BJ (cell line): ENCODE measurements around the gene PERP. TPM values are rescaled to one million over a fixed set of nuclear protein-coding genes. Genes with fewer than 3 reads are reported as not detected.

Experiments used
- CTCF ChIA-PET: fragments of 350-600 bp; formaldehyde crosslinking; extraction: SDS; loops from one replicate; lab custom pipeline; 2021; ENCODE audit warnings: antibody characterized with exemption, inconsistent platforms; lab: Yijun Ruan, JAX
- POLR2A ChIA-PET: fragments of 300-600 bp; sonication (Branson Sonifier 250); formaldehyde crosslinking; extraction: SDS; loops from one replicate; lab custom pipeline; 2021; ENCODE audit warnings: antibody characterized with exemption; lab: Charles Lee
- DNase-seq: peaks from one replicate; pipeline ENCODE4 v3.0.0-alpha.2; 2011; ENCODE audit warnings: low read depth
- H3K27me3 ChIP-seq: 2 replicates; pipeline ENCODE4 v1.6.0; 2011; ENCODE audit warnings: low read length; ENCODE audit not compliant: control insufficient read depth, insufficient read depth
- H3K36me3 ChIP-seq: 2 replicates; pipeline ENCODE4 v1.5.1; 2011; ENCODE audit warnings: low read length; ENCODE audit not compliant: control insufficient read depth, insufficient read depth
- H3K4me3 ChIP-seq: 2 replicates; pipeline ENCODE4 v1.5.1; 2011; ENCODE audit warnings: low read depth, mild to moderate bottlenecking, control low read depth, low read length
- CTCF ChIP-seq: IDR thresholded peaks from 2 replicates; pipeline ENCODE4 v1.5.1; 2011; ENCODE audit warnings: low read depth, mild to moderate bottlenecking, control low read depth, inconsistent platforms, low read length, moderate library complexity; ENCODE audit not compliant: insufficient read depth
- polyA minus RNA-seq: library from RNA; depleted of rRNA, polyadenylated mRNA; stranded (reverse); fragments of >200 nt; gene quantifications from 2 replicates; pipeline ENCODE4 v1.2.3, GENCODE V29; 2011; rRNA and poly(A)+ RNA removed
- polyA plus RNA-seq: library from polyadenylated mRNA; depleted of rRNA; stranded (reverse); fragments of >200 nt; gene quantifications from 2 replicates; pipeline ENCODE4 v1.2.3, GENCODE V29; 2011; rRNA removed

Gene PERP
- 47.5 and 52.3 TPM in 2 replicates for polyA plus RNA-seq
- polyA minus RNA-seq: 19.3 and 23.6 TPM in 2 replicates

GRCh38 chr6:138107078-138107751, at the start of gene PERP:
PERP (minus strand) TSS chr6:138107419; CDS start chr6:138107340, 79 bp downstream.
- no peak for TF ChIP-seq CTCF
- Histone ChIP-seq H3K27me3 (peaks cover 4% of the 10 kb centered on the region), H3K36me3 (no peaks in the 10 kb centered on the region), H3K4me3 (peak within 1 kb of the TSS; percentile 84)
- ChIA-PET POLR2A (no interaction called here), CTCF (interaction anchor here (2.0 to 3.4 kb wide), 4 partner anchors 100 to 105 kb away, joined by 24 to 83 read pairs (median 40); no protein-coding TSS in a partner anchor)
- DNase-seq: no peak

DNA sequence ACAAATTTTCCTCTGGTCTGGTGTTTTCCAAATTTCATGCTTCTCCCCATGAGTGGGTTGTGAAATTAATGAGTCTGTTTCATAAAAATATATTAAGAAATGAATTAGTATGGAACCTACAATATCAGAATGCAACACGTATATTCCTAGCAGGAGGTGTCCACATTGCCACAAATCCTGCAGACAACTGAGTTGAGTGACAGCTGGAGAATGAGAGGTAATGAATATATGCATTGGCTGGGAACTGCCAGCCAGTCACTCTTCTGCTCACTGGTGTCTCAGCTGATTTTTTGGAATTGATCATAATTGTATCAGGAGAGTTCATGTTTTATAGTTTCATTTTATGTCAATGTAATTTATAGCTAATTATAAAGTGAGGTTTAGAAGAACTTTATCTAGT, 48.2 kb upstream of the PERP start:
- no peak for TF ChIP-seq CTCF
- no peak for DNase-seq
- no peaks in the 10 kb centered on the region for H3K36me3 ChIP-seq
- peaks cover 3% of the 10 kb centered on the region for H3K27me3 ChIP-seq
- ChIA-PET CTCF (no interaction called here), POLR2A (no interaction called here)
- no peak overlapping the region for H3K4me3 ChIP-seq

DNA sequence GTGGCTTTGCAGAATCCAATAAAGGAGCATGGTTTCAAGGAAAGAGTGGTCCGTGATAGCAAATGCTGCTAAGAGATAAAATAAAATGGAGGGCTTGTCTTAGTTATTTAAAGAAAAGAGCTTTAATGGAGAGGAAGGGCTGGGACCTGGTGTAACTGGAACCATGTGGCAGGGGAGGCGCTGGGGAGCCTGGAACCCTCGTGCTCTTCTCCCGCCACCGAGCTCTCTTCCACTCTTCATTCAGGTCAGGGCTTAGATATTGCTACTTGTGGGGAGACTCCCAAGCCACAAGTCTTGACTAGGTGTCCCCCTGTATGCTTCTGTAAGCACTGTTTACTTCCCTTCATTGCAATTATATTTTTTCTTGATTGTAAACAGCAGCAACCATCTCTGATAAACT, 39.3 kb upstream of the PERP start:
- CTCF ChIA-PET: no interaction called here
- Histone ChIP-seq H3K27me3 (no peaks in the 10 kb centered on the region; the same call in 1 of the 2 replicates), H3K4me3 (no peak overlapping the region), H3K36me3 (no peaks in the 10 kb centered on the region)
- DNase-seq: no peak
- POLR2A ChIA-PET: no interaction called here
- TF ChIP-seq CTCF: no peak

- no peaks in the 10 kb centered on the region; the same call in 1 of the 2 replicates for H3K27me3 ChIP-seq
- no peak for TF ChIP-seq CTCF
- no peaks in the 10 kb centered on the region for H3K36me3 ChIP-seq
- no peak for DNase-seq
- POLR2A ChIA-PET: no interaction called here
- H3K4me3 ChIP-seq: no peak overlapping the region
- CTCF ChIA-PET: no interaction called here
These were observed 38.2 kb upstream of the PERP start for GRCh38 chr6:138145402-138145801.

GRCh38 chr6:138142806-138143205, 35.6 kb upstream of the PERP start:
- TF ChIP-seq CTCF: no peak

More at GRCh38 chr6:138142806-138143205, 35.6 kb upstream of the PERP start:
- Histone ChIP-seq H3K27me3 (no peaks in the 10 kb centered on the region; the same call in 1 of the 2 replicates), H3K4me3 (no peak overlapping the region), H3K36me3 (no peaks in the 10 kb centered on the region)
- DNase-seq: no peak
- CTCF ChIA-PET: interaction anchor here (1.0 kb wide), 1 partner anchor 27 kb away, joined by 3 read pairs; no protein-coding TSS in a partner anchor
- POLR2A ChIA-PET: no interaction called here
